HCT116 (cell line): ENCODE measurements around the gene DNAH7. TPM values are rescaled to one million over a fixed set of nuclear protein-coding genes. Genes with fewer than 3 reads are reported as not detected.

Source experiments
- ATAC-seq: fragments of 200-7000 bp; cut with Tn5 transposase; 2 replicates; pipeline ENCODE4 v1.9.1; 2020; ENCODE audit warnings: mild to moderate bottlenecking, moderate library complexity
- BruUV-seq: library from RNA; stranded (reverse); fragments of 400-500 nt; replicated peaks from 2 replicates; lab custom pipeline; 2021; lab: Mats Ljungman, UMichigan
- CTCF ChIA-PET: fragments of 300-600 bp; sonication (Branson Sonifier 250); formaldehyde crosslinking; loops from one replicate; lab custom pipeline; 2021; ENCODE audit warnings: antibody characterized with exemption; lab: Charles Lee
- POLR2A ChIA-PET: fragments of 300-600, 350-600 bp; sonication (Branson Sonifier 250); formaldehyde crosslinking; loops from one replicate; lab custom pipeline; 2021; ENCODE audit warnings: antibody characterized with exemption; lab: Charles Lee
- RAD21 ChIA-PET, 2 experiments: fragments of 300-600 bp; sonication (Branson Sonifier 250); formaldehyde crosslinking; loops; one replicate each; lab custom pipeline; 2023; ENCODE audit warnings: low total read pairs in 2 of 2; ENCODE audit not compliant: uncharacterized antibody in 2 of 2, unreplicated experiment in 2 of 2, low non-redundant PET in 1 of 2; lab: Charles Lee
- DNase-seq: peaks from one replicate; pipeline ENCODE4 v3.0.0-alpha.2; 2010; ENCODE audit warnings: low read depth, low spot score
- H2AFZ ChIP-seq: fragments of 200-600 bp; shearing (Covaris generic), sonication (generic); 2 replicates; pipeline ENCODE4 v1.6.1; 2017; ENCODE audit warnings: low read depth, mixed run types, mixed read lengths, antibody characterized with exemption, low read length; ENCODE audit not compliant: poor library complexity, severe bottlenecking
- H3K27ac ChIP-seq: 2 replicates; pipeline ENCODE4 v1.5.1; 2012; ENCODE audit warnings: low read depth, low read length
- H3K27me3 ChIP-seq: fragments of 200-600 bp; sonication (generic); 2 replicates; pipeline ENCODE4 v1.6.1; 2016; ENCODE audit warnings: mixed run types, low read length, mixed read lengths; ENCODE audit not compliant: insufficient read depth
- H3K36me3 ChIP-seq, 2 experiments: fragments of 200-500 bp in 1 of 2; fragments of 200-600 bp in 1 of 2; sonication (Bioruptor generic) in 1 of 2; sonication (generic) in 1 of 2; 2 replicates each; pipeline versions ENCODE4 v1.5.1 to v1.6.1; 2014 to 2016; ENCODE audit warnings: low read length in 2 of 2, inconsistent platforms in 1 of 2, mixed read lengths in 1 of 2, mixed run types in 1 of 2; ENCODE audit not compliant: insufficient read depth in 2 of 2, control insufficient read depth in 1 of 2
- H3K4me1 ChIP-seq, 2 experiments: fragments of 200-600 bp in 1 of 2; sonication (generic) in 1 of 2; 2 replicates each; pipeline versions ENCODE4 v1.5.1 to v1.6.1; 2012 to 2017; ENCODE audit warnings: low read length in 2 of 2, inconsistent platforms in 1 of 2, mild to moderate bottlenecking in 1 of 2, mixed read lengths in 1 of 2, mixed run types in 1 of 2, moderate library complexity in 1 of 2; ENCODE audit not compliant: insufficient read depth in 2 of 2, control insufficient read depth in 1 of 2
- H3K4me2 ChIP-seq: fragments of 200-600 bp; sonication (generic); 2 replicates; pipeline ENCODE4 v1.6.1; 2017; ENCODE audit warnings: mixed run types, low read length, mixed read lengths
- H3K4me3 ChIP-seq, 2 experiments: fragments of 200-600 bp in 1 of 2; sonication (generic) in 1 of 2; replicated peaks in 1 of 2; 2 replicates each; pipeline ENCODE4 v1.5.1; 2011 to 2016; ENCODE audit warnings: low read length in 2 of 2, control low read depth in 1 of 2, low read depth in 1 of 2, mild to moderate bottlenecking in 1 of 2, mixed read lengths in 1 of 2, mixed run types in 1 of 2
- H3K79me2 ChIP-seq: fragments of 200-600 bp; sonication (generic); 2 replicates; pipeline ENCODE4 v1.6.1; 2017; ENCODE audit warnings: mild to moderate bottlenecking, mixed run types, low read length, moderate library complexity, mixed read lengths; ENCODE audit not compliant: insufficient read depth
- H3K9ac ChIP-seq: fragments of 200-600 bp; sonication (generic); 2 replicates; pipeline ENCODE4 v1.6.1; 2016; ENCODE audit warnings: low read length, mixed read lengths
- H3K9me2 ChIP-seq: fragments of 200-600 bp; sonication (generic), shearing (Covaris generic); 2 replicates; pipeline ENCODE4 v1.6.1; 2017; ENCODE audit warnings: mixed run types, mild to moderate bottlenecking, moderate library complexity; ENCODE audit not compliant: insufficient read depth
- H3K9me3 ChIP-seq, 2 experiments: fragments of 200-500 bp in 1 of 2; fragments of 200-600 bp in 1 of 2; sonication (Bioruptor generic) in 1 of 2; sonication (generic) in 1 of 2; 2 replicates each; pipeline ENCODE4 v1.6.1; 2014 to 2017; ENCODE audit warnings: low read length in 2 of 2, mixed read lengths in 2 of 2, inconsistent platforms in 1 of 2, low read depth in 1 of 2, mild to moderate bottlenecking in 1 of 2, mixed run types in 1 of 2, moderate library complexity in 1 of 2; ENCODE audit not compliant: control insufficient read depth in 1 of 2, insufficient read depth in 1 of 2
- H4K20me1 ChIP-seq: fragments of 200-600 bp; sonication (generic), shearing (Covaris generic); 2 replicates; pipeline ENCODE4 v1.6.1; 2017; ENCODE audit warnings: mixed run types, mild to moderate bottlenecking, moderate library complexity; ENCODE audit not compliant: insufficient read depth
- ATF3 ChIP-seq: IDR thresholded peaks from 2 replicates; pipeline ENCODE4 v1.6.1; 2012
- CBX3 ChIP-seq: IDR thresholded peaks from 2 replicates; pipeline ENCODE4 v1.6.1; 2012; ENCODE audit warnings: low read depth
- CEBPB ChIP-seq: IDR thresholded peaks from 2 replicates; pipeline ENCODE4 v1.6.1; 2012; ENCODE audit warnings: low read depth
- CTCF ChIP-seq, 3 experiments: fragments of 200-600 bp in 1 of 3; sonication (generic) in 1 of 3; IDR thresholded peaks in 2 of 3; conservative IDR thresholded peaks in 1 of 3; 2 replicates each; pipeline ENCODE4 v1.5.1; 2012 to 2017; ENCODE audit warnings: low read depth in 2 of 3, low read length in 2 of 3, antibody characterized with exemption in 1 of 3, borderline replicate concordance in 1 of 3, control low read depth in 1 of 3, mild to moderate bottlenecking in 1 of 3, mixed read lengths in 1 of 3, mixed run types in 1 of 3, moderate library complexity in 1 of 3; ENCODE audit not compliant: insufficient read depth in 1 of 3
- EGR1 ChIP-seq: IDR thresholded peaks from 2 replicates; pipeline ENCODE4 v1.6.1; 2012; ENCODE audit warnings: low read depth
- EZH2 ChIP-seq: fragments of 200-600 bp; sonication (generic); IDR thresholded peaks from 2 replicates; pipeline ENCODE4 v1.6.1; 2017; ENCODE audit warnings: antibody characterized with exemption, mixed run types
- EZH2phosphoT487 ChIP-seq: fragments of 200-600 bp; IDR thresholded peaks from 2 replicates; pipeline ENCODE4 v1.6.1; 2018; ENCODE audit warnings: antibody characterized with exemption, borderline replicate concordance
- FOSL1 ChIP-seq: IDR thresholded peaks from 2 replicates; pipeline ENCODE4 v1.6.1; 2012; ENCODE audit warnings: low read depth
- JUND ChIP-seq: IDR thresholded peaks from 2 replicates; pipeline ENCODE4 v1.6.1; 2012
- MAX ChIP-seq: IDR thresholded peaks from 2 replicates; pipeline ENCODE4 v1.6.1; 2012
- POLR2A ChIP-seq: IDR thresholded peaks from 2 replicates; pipeline ENCODE4 v1.7.0; 2011; ENCODE audit warnings: borderline replicate concordance; ENCODE audit not compliant: insufficient read depth, insufficient read length; ENCODE audit errors: extremely low read depth
- POLR2AphosphoS5 ChIP-seq: IDR thresholded peaks from 2 replicates; pipeline ENCODE4 v1.6.1; 2011; ENCODE audit warnings: mild to moderate bottlenecking, low read depth, low read length, moderate library complexity
- RAD21 ChIP-seq: IDR thresholded peaks from 2 replicates; pipeline ENCODE4 v1.6.1; 2012; ENCODE audit warnings: low read depth, mild to moderate bottlenecking
- REST ChIP-seq: IDR thresholded peaks from 2 replicates; pipeline ENCODE4 v1.6.1; 2012; ENCODE audit warnings: low read depth
- SIN3A ChIP-seq: IDR thresholded peaks from 2 replicates; pipeline ENCODE4 v1.6.1; 2012; ENCODE audit warnings: low read depth
- TCF7L2 ChIP-seq: IDR thresholded peaks from 2 replicates; pipeline ENCODE4 v1.7.0; 2011; ENCODE audit warnings: borderline replicate concordance, inconsistent platforms; ENCODE audit not compliant: insufficient read depth, insufficient read length; ENCODE audit errors: extremely low read depth
- YY1 ChIP-seq: IDR thresholded peaks from 2 replicates; pipeline ENCODE4 v1.6.1; 2011; ENCODE audit warnings: low read length, low read depth, moderate library complexity, mild to moderate bottlenecking; ENCODE audit not compliant: insufficient replicate concordance; ENCODE audit errors: extremely low read depth
- ZFX ChIP-seq: fragments of 450-650 bp; IDR thresholded peaks from 2 replicates; pipeline ENCODE4 v1.6.1; 2017
- intact Hi-C: fragments of 100-400 bp; cut with micrococcal nuclease; formaldehyde crosslinking; loops from 2 replicates; pipeline ENCODE4 v1.10.0; 2022
- total RNA-seq: library from RNA; stranded (reverse); gene quantifications from one replicate; pipeline ENCODE4 v1.2.1, GENCODE V29; 2021; ENCODE audit not compliant: unreplicated experiment

Gene DNAH7
- total RNA-seq, 1 experiment from 2014 or later: not detected

DNA sequence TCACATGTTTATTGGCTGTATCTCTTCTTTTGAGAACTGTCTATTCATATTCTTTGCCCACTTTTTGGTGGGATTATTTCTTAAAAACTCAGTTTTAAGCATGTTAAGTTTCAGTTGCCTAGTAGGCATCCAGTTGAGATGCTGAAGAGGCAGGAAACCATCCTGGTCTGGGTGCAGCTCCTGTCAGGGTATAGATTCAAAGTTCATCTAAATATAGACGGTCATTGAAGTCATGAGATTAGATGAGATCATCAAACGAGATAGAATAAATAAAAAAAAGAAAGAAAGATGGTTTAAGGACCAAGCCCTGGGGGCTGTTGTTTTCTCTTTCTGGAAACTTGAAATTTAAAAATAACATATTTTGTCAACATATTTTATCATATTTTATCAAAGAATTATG lies 9.2 kb upstream of the DNAH7 start:
- no TSS peak for BruUV-seq
- Histone ChIP-seq H3K9me3 (no peaks in the 10 kb centered on the region), H2AFZ (no peak overlapping the region), H3K4me3 (no peak overlapping the region), H3K4me1 (no peaks in the 10 kb centered on the region), H3K9me2 (no peaks in the 10 kb centered on the region), H3K36me3 (no peaks in the 10 kb centered on the region), H4K20me1 (no peaks in the 10 kb centered on the region), H3K27ac (no peak overlapping the region), H3K79me2 (no peaks in the 10 kb centered on the region), H3K27me3 (no peaks in the 10 kb centered on the region), H3K4me2 (no peak overlapping the region), H3K9ac (no peak overlapping the region)
- RAD21 ChIA-PET: interaction anchor here in 1 of 2 experiments (1.4 kb wide), 1 partner anchor 259 kb away, joined by 6 read pairs; no protein-coding TSS in a partner anchor
- ATAC-seq (no peak), DNase-seq (no peak)
- CTCF ChIA-PET: interaction anchor here (0.6 to 2.7 kb wide), 15 partner anchors 10 to 673 kb away, joined by 3 to 22 read pairs (median 3); partner anchors contain the start of gene DNAH7
- POLR2A ChIA-PET: interaction anchor here (1.6 kb wide), 1 partner anchor 421 kb away, joined by 4 read pairs; the partner anchor contains the start of gene SLC39A10
- TF ChIP-seq YY1: no peak
- TF ChIP-seq JUND: no peak
- TF ChIP-seq MAX: no peak
- no peak for TF ChIP-seq ZFX
- TF ChIP-seq POLR2AphosphoS5: no peak
- TF ChIP-seq EGR1: no peak
- no peak for TF ChIP-seq FOSL1
- no peak for TF ChIP-seq ATF3
- TF ChIP-seq CBX3: no peak
- TF ChIP-seq CEBPB: no peak
- no peak for TF ChIP-seq TCF7L2
- no peak for TF ChIP-seq RAD21
- no peak for TF ChIP-seq CTCF (IDR thresholded peaks at IDR 0.05 in 2 of 3, conservative IDR thresholded peaks at IDR 0.05 in 1 of 3; ENCODE audit: borderline replicate concordance in 1 of 3, insufficient read depth in 1 of 3, low read depth in 2 of 3, low read length in 2 of 3)
- TF ChIP-seq EZH2: no peak
- TF ChIP-seq POLR2A: no peak
- TF ChIP-seq EZH2phosphoT487: no peak
- no peak for TF ChIP-seq SIN3A
- TF ChIP-seq REST: no peak
- intact Hi-C loops: loop anchor here (1.0 kb wide), 1 partner anchor 259 kb away; no protein-coding TSS in a partner anchor
